Measurements from ENCODE around the gene BCL3. TPM values are rescaled to one million over a fixed set of nuclear protein-coding genes. Genes with fewer than 3 reads are reported as not detected.

The BCL3 gene
- total and polyA plus RNA-seq, 2 of the 13 experiments (the other 11 are each of a cell fraction or from before 2014, with no cell fraction given) = 2.3 to 4.0 TPM

DNA sequence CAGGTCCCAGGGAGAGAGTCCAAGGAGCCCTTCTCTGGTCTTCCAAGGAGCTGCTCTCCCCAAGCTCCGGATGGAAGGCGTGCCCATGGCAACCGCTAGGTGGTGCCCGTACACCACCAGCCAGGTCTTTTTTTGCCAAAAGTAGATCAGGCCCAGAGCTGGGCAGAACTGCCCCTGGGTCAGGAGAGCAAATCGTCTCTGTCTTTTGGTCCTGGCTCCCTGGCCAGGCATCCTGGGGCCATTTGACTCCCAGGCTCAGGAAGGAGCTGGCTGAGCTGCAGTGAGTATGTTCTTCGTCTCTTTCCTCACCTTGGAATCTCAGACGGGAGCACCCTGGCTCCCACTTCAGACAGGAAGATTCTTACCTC is 24.6 kb upstream of the BCL3 start (continued):
- TF ChIP-seq HOXA3 (CRISPR knock-in tag; IDR thresholded peaks at IDR 0.05) (no peak; the same call in 1 of the 2 replicates), ZNF562 (CRISPR knock-in tag; IDR thresholded peaks at IDR 0.05; ENCODE audit: borderline replicate concordance) (no peak), ZKSCAN8 (CRISPR knock-in tag; IDR thresholded peaks at IDR 0.05; ENCODE audit: borderline replicate concordance) (peak; percentile 57; the same call in 1 of the 2 replicates), YY1 (IDR thresholded peaks at IDR 0.05; ENCODE audit: insufficient read depth, insufficient replicate concordance, low read depth, low read length) (peak; percentile 12), EHMT2 (IDR thresholded peaks at IDR 0.05; ENCODE audit: borderline replicate concordance, low read depth, low read length) (no peak), ZNF598 (CRISPR knock-in tag; IDR thresholded peaks at IDR 0.05; ENCODE audit: borderline replicate concordance) (no peak), TMF1 (CRISPR knock-in tag; IDR thresholded peaks at IDR 0.05; ENCODE audit: low read depth) (no peak), ZNF839 (CRISPR knock-in tag; IDR thresholded peaks at IDR 0.05; ENCODE audit: borderline replicate concordance) (no peak), SNAI1 (CRISPR knock-in tag; IDR thresholded peaks at IDR 0.05; ENCODE audit: borderline replicate concordance) (0 out of 2 replicates have a peak, but pooled peaks have one; percentile 39), ZNF883 (CRISPR knock-in tag; IDR thresholded peaks at IDR 0.05; ENCODE audit: not compliant biosample characterization) (no peak), GATAD1 (CRISPR knock-in tag; IDR thresholded peaks at IDR 0.05) (peak; percentile 17; the same call in 1 of the 2 replicates), FLYWCH1 (CRISPR knock-in tag; IDR thresholded peaks at IDR 0.05) (no peak), ZNF160 (CRISPR knock-in tag; IDR thresholded peaks at IDR 0.05) (no peak), RARA (CRISPR knock-in tag; IDR thresholded peaks at IDR 0.05) (no peak), ZNF737 (CRISPR knock-in tag; IDR thresholded peaks at IDR 0.05; ENCODE audit: borderline replicate concordance) (no peak), ETV5 (CRISPR knock-in tag; IDR thresholded peaks at IDR 0.05; ENCODE audit: borderline replicate concordance) (peak; percentile 57; the same call in 1 of the 2 replicates)
- TF ChIP-seq, protein P1, sequence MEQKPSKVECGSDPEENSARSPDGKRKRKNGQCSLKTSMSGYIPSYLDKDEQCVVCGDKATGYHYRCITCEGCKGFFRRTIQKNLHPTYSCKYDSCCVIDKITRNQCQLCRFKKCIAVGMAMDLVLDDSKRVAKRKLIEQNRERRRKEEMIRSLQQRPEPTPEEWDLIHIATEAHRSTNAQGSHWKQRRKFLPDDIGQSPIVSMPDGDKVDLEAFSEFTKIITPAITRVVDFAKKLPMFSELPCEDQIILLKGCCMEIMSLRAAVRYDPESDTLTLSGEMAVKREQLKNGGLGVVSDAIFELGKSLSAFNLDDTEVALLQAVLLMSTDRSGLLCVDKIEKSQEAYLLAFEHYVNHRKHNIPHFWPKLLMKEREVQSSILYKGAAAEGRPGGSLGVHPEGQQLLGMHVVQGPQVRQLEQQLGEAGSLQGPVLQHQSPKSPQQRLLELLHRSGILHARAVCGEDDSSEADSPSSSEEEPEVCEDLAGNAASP (CRISPR knock-in tag; IDR thresholded peaks at IDR 0.05; ENCODE audit: borderline replicate concordance) = peak; percentile 71
- TF ChIP-seq, protein P2, sequence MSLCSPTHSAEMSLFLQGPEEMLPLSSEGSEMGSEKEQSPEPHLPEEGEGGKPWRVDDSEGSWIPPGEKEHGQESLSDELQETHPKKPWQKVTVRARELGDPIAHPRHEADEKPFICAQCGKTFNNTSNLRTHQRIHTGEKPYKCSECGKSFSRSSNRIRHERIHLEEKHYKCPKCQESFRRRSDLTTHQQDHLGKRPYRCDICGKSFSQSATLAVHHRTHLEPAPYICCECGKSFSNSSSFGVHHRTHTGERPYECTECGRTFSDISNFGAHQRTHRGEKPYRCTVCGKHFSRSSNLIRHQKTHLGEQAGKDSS (CRISPR knock-in tag; IDR thresholded peaks at IDR 0.05; ENCODE audit: borderline replicate concordance, low read depth) = no peak
- TF ChIP-seq, protein P3, sequence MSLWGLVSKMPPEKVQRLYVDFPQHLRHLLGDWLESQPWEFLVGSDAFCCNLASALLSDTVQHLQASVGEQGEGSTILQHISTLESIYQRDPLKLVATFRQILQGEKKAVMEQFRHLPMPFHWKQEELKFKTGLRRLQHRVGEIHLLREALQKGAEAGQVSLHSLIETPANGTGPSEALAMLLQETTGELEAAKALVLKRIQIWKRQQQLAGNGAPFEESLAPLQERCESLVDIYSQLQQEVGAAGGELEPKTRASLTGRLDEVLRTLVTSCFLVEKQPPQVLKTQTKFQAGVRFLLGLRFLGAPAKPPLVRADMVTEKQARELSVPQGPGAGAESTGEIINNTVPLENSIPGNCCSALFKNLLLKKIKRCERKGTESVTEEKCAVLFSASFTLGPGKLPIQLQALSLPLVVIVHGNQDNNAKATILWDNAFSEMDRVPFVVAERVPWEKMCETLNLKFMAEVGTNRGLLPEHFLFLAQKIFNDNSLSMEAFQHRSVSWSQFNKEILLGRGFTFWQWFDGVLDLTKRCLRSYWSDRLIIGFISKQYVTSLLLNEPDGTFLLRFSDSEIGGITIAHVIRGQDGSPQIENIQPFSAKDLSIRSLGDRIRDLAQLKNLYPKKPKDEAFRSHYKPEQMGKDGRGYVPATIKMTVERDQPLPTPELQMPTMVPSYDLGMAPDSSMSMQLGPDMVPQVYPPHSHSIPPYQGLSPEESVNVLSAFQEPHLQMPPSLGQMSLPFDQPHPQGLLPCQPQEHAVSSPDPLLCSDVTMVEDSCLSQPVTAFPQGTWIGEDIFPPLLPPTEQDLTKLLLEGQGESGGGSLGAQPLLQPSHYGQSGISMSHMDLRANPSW (CRISPR knock-in tag; IDR thresholded peaks at IDR 0.05; ENCODE audit: borderline replicate concordance) = no peak
- TF ChIP-seq, protein P4, sequence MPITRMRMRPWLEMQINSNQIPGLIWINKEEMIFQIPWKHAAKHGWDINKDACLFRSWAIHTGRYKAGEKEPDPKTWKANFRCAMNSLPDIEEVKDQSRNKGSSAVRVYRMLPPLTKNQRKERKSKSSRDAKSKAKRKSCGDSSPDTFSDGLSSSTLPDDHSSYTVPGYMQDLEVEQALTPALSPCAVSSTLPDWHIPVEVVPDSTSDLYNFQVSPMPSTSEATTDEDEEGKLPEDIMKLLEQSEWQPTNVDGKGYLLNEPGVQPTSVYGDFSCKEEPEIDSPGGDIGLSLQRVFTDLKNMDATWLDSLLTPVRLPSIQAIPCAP (CRISPR knock-in tag; IDR thresholded peaks at IDR 0.05; ENCODE audit: low read depth) = no peak
- TF ChIP-seq, protein P5, sequence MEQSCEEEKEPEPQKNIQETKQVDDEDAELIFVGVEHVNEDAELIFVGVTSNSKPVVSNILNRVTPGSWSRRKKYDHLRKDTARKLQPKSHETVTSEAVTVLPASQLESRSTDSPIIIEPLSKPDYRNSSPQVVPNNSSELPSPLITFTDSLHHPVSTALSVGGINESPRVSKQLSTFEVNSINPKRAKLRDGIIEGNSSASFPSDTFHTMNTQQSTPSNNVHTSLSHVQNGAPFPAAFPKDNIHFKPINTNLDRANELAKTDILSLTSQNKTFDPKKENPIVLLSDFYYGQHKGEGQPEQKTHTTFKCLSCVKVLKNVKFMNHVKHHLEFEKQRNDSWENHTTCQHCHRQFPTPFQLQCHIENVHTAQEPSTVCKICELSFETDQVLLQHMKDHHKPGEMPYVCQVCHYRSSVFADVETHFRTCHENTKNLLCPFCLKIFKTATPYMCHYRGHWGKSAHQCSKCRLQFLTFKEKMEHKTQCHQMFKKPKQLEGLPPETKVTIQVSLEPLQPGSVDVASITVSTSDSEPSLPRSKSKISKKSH (CRISPR knock-in tag; IDR thresholded peaks at IDR 0.05; ENCODE audit: borderline replicate concordance) = no peak; the same call in 1 of the 2 replicates
